ENCODE data around the gene ARTN. TPM values are rescaled to one million over a fixed set of nuclear protein-coding genes. Genes with fewer than 3 reads are reported as not detected.

ARTN gene
- total RNA-seq, 1 donor from 2014 or later, result 7.2 TPM

DNA sequence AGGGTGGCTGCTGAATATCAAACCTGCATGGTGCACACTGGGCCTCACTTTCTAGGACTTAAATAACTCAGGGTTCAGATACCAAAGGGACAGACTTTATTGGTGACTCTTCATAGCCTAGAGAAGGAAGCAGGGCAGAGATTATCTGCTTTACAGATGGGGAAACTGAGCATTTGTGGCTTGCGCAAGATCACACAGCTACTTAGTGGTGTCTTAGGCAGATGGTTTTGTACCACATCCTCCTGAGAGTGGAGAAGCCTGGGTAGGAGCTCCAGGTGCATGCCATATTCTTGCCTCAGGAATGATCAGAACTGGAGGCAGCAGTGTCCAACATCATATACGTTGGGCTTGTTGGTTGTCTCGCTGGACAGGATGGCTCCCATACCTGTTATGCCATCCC is 29.4 kb downstream of the ARTN start:
- H3K9me3 Mint-ChIP-seq, result no peaks in the 10 kb centered on the region
- H3K4me3 Mint-ChIP-seq, result no peak overlapping the region
- DNase-seq (ENCODE audit: extremely low spot score, unreplicated experiment), result no peak
- H3K4me1 Mint-ChIP-seq (ENCODE audit: unreplicated experiment), result no peaks in the 10 kb centered on the region
- no peak overlapping the region for H3K27ac Mint-ChIP-seq
- H3K36me3 Mint-ChIP-seq, result peaks cover 6% of the 10 kb centered on the region
- TF ChIP-seq, protein P1, sequence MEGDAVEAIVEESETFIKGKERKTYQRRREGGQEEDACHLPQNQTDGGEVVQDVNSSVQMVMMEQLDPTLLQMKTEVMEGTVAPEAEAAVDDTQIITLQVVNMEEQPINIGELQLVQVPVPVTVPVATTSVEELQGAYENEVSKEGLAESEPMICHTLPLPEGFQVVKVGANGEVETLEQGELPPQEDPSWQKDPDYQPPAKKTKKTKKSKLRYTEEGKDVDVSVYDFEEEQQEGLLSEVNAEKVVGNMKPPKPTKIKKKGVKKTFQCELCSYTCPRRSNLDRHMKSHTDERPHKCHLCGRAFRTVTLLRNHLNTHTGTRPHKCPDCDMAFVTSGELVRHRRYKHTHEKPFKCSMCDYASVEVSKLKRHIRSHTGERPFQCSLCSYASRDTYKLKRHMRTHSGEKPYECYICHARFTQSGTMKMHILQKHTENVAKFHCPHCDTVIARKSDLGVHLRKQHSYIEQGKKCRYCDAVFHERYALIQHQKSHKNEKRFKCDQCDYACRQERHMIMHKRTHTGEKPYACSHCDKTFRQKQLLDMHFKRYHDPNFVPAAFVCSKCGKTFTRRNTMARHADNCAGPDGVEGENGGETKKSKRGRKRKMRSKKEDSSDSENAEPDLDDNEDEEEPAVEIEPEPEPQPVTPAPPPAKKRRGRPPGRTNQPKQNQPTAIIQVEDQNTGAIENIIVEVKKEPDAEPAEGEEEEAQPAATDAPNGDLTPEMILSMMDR (conservative IDR thresholded peaks at IDR 0.05), result no peak
- H3K27me3 Mint-ChIP-seq, result no peaks in the 10 kb centered on the region

DNA sequence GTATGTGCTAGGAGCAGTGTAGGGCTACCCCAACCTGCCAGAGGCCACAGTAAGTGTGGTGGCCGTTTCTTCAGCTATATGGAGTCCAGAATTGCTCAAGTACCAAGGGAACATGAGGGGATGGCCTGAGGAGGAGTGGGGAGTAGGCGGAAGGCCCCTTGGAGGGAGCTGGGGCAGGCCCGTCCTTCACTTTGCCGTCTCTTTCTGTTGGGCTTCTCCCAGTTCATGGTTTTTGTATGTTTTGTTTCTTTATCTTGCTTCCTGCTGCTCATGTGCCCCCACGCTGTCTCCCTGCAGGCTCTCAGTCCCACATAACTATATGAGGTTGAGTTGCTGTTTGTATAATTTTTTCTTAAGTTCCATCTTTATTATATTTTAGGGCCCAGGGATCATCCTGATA is 30.3 kb downstream of the ARTN start:
- no peaks in the 10 kb centered on the region for H3K4me1 Mint-ChIP-seq (ENCODE audit: unreplicated experiment)
- no peak overlapping the region for H3K4me3 Mint-ChIP-seq
- H3K9me3 Mint-ChIP-seq, result no peaks in the 10 kb centered on the region
- TF ChIP-seq, protein P1 (conservative IDR thresholded peaks at IDR 0.05), result no peak
- peaks cover 5% of the 10 kb centered on the region for H3K36me3 Mint-ChIP-seq
- DNase-seq (ENCODE audit: extremely low spot score, unreplicated experiment), result no peak
- H3K27me3 Mint-ChIP-seq, result no peaks in the 10 kb centered on the region
- H3K27ac Mint-ChIP-seq, result no peak overlapping the region

DNA sequence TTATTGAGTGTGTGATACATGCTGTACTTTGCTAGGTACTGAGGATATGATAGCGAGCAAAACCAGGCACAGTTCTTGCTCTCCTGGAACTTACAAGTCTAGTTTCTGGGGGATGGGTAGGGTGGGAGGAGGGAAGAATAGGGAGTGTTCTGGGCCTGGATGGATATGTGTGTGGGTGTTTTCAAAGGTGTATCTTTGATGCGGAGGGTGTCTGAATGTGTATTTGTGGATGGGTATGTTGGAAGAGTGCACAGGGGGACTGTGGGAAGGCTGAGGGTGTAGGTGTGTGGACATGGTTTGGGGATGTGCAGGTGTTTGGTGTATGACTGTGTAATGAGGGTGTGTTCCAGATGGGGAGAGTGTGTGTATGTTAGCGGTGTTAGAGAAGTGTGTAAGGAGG is 31.7 kb downstream of the ARTN start:
- peaks cover 9% of the 10 kb centered on the region for H3K4me1 Mint-ChIP-seq (ENCODE audit: unreplicated experiment)
- TF ChIP-seq, protein P1 (conservative IDR thresholded peaks at IDR 0.05), result no peak
- no peak overlapping the region for H3K27ac Mint-ChIP-seq
- peaks cover 3% of the 10 kb centered on the region for H3K36me3 Mint-ChIP-seq
- DNase-seq (ENCODE audit: extremely low spot score, unreplicated experiment), result no peak
- H3K9me3 Mint-ChIP-seq, result no peaks in the 10 kb centered on the region
- no peaks in the 10 kb centered on the region for H3K27me3 Mint-ChIP-seq
- H3K4me3 Mint-ChIP-seq, result no peak overlapping the region

DNA sequence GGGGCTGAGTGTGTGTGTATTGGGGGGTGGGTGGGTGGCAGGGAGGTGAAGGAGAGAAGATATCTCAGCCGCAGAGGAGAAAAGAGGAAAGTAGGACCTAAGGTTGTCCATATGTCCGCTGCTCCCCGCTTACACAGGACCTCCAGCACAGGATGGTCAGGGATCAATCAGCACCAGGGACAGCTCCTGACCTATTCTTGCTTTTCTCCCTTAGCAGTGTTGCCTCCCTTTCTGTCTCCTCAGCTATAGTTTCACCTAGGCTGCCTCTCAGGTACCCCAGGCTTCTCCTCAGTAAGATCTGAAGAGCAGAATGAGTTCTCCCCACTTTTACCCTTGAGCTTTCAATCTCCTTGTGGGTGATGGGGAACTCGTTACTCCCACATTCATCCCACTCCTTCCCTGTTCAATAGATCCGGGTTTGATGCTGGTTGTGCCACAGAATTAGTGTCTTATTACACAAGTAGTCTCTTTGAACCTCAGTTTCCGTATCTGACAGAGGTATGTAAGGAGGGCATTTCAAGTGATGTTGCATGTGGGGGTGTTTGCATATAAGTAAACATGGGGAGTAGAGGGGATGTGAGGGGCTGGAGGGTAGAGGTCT is 34.8 kb downstream of the ARTN start:
- H3K4me1 Mint-ChIP-seq (ENCODE audit: unreplicated experiment), result peaks cover 14% of the 10 kb centered on the region
- H3K9me3 Mint-ChIP-seq, result no peaks in the 10 kb centered on the region
- no peak for DNase-seq (ENCODE audit: extremely low spot score, unreplicated experiment)
- peaks cover 3% of the 10 kb centered on the region for H3K36me3 Mint-ChIP-seq
- H3K4me3 Mint-ChIP-seq, result peak overlapping the region; percentile 46
- no peak overlapping the region for H3K27ac Mint-ChIP-seq
- H3K27me3 Mint-ChIP-seq, result no peaks in the 10 kb centered on the region
- TF ChIP-seq, protein P1 (conservative IDR thresholded peaks at IDR 0.05), result no peak

DNA sequence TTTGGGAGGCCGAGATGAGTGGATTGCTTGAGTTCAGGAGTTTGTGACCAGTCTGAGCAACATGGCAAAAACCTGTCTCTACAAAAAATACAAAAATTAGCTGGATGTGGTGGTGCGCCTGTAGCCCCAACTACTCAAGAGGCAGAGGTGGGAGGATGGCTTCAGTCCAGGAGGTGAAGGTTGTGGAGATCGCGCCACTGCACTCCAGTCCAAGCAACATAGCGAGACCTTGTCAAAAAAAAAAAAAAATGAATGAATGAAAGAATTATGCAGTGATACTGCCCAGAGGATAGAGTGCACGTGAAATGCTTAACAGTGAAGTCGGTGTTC is 35.8 kb downstream of the ARTN start:
- TF ChIP-seq, protein P1 (conservative IDR thresholded peaks at IDR 0.05), result no peak
- peaks cover 22% of the 10 kb centered on the region for H3K4me1 Mint-ChIP-seq (ENCODE audit: unreplicated experiment)
- H3K36me3 Mint-ChIP-seq, result peaks cover 3% of the 10 kb centered on the region
- peak overlapping the region; percentile 96 for H3K4me3 Mint-ChIP-seq
- no peaks in the 10 kb centered on the region for H3K9me3 Mint-ChIP-seq
- no peak for DNase-seq (ENCODE audit: extremely low spot score, unreplicated experiment)
- no peaks in the 10 kb centered on the region for H3K27me3 Mint-ChIP-seq
- H3K27ac Mint-ChIP-seq, result peak overlapping the region; percentile 85

Data from type B pancreatic cell (in vitro differentiated cells).